ENCODE data around the gene RIN3. TPM values are rescaled to one million over a fixed set of nuclear protein-coding genes. Genes with fewer than 3 reads are reported as not detected.

RIN3 gene
- total RNA-seq, 1 experiment from 2014 or later: 2.4 TPM

- Histone ChIP-seq H3K27me3 (replicated peaks; ENCODE audit: insufficient read depth, low read depth, low read length, poor library complexity) (no peaks in the 10 kb centered on the region), H3K9me3 (ENCODE audit: low read depth, low read length, poor library complexity, severe bottlenecking) (no peaks in the 10 kb centered on the region), H3K4me3 (ENCODE audit: low read depth, low read length, poor library complexity, severe bottlenecking) (no peak overlapping the region), H3K27ac (ENCODE audit: low read depth, low read length, poor library complexity, severe bottlenecking) (no peak overlapping the region), H3K4me1 (ENCODE audit: insufficient read depth, low read length, poor library complexity, severe bottlenecking) (no peaks in the 10 kb centered on the region), H3K36me3 (ENCODE audit: insufficient read depth, low read length, poor library complexity, severe bottlenecking) (no peaks in the 10 kb centered on the region)
- DNase-seq (ENCODE audit: low spot score): no peak
- CTCF ChIA-PET: no interaction called here
- TF ChIP-seq, protein P1, sequence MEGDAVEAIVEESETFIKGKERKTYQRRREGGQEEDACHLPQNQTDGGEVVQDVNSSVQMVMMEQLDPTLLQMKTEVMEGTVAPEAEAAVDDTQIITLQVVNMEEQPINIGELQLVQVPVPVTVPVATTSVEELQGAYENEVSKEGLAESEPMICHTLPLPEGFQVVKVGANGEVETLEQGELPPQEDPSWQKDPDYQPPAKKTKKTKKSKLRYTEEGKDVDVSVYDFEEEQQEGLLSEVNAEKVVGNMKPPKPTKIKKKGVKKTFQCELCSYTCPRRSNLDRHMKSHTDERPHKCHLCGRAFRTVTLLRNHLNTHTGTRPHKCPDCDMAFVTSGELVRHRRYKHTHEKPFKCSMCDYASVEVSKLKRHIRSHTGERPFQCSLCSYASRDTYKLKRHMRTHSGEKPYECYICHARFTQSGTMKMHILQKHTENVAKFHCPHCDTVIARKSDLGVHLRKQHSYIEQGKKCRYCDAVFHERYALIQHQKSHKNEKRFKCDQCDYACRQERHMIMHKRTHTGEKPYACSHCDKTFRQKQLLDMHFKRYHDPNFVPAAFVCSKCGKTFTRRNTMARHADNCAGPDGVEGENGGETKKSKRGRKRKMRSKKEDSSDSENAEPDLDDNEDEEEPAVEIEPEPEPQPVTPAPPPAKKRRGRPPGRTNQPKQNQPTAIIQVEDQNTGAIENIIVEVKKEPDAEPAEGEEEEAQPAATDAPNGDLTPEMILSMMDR (conservative IDR thresholded peaks at IDR 0.05; ENCODE audit: low read depth, low read length): no peak
- no peak for TF ChIP-seq EZH2 (IDR thresholded peaks at IDR 0.05; ENCODE audit: borderline replicate concordance, low read depth, low read length, poor library complexity, severe bottlenecking)
- intact Hi-C loops (cut with micrococcal nuclease; ENCODE audit: unreplicated experiment): no loop called here
- POLR2A ChIA-PET (ENCODE audit: low non-redundant PET): no interaction called here
- no TSS peak for BruUV-seq (replicated peaks)
Measured at GRCh38 chr14:92719890-92720323, 206.3 kb downstream of the RIN3 start.

GRCh38 chr14:92724516-92725340 is 211.1 kb downstream of the RIN3 start:
- ChIA-PET CTCF (no interaction called here), POLR2A (ENCODE audit: low non-redundant PET) (no interaction called here)
- Histone ChIP-seq H3K4me3 (ENCODE audit: low read depth, low read length, poor library complexity, severe bottlenecking) (no peak overlapping the region), H3K36me3 (ENCODE audit: insufficient read depth, low read length, poor library complexity, severe bottlenecking) (no peaks in the 10 kb centered on the region), H3K4me1 (ENCODE audit: insufficient read depth, low read length, poor library complexity, severe bottlenecking) (peaks cover 2% of the 10 kb centered on the region), H3K27me3 (replicated peaks; ENCODE audit: insufficient read depth, low read depth, low read length, poor library complexity) (no peaks in the 10 kb centered on the region), H3K9me3 (ENCODE audit: low read depth, low read length, poor library complexity, severe bottlenecking) (no peaks in the 10 kb centered on the region), H3K27ac (ENCODE audit: low read depth, low read length, poor library complexity, severe bottlenecking) (no peak overlapping the region)
- no TSS peak for BruUV-seq (replicated peaks)
- DNase-seq (ENCODE audit: low spot score): no peak
- no peak for TF ChIP-seq EZH2 (IDR thresholded peaks at IDR 0.05; ENCODE audit: borderline replicate concordance, low read depth, low read length, poor library complexity, severe bottlenecking)
- TF ChIP-seq, protein P1 (conservative IDR thresholded peaks at IDR 0.05; ENCODE audit: low read depth, low read length): no peak
- intact Hi-C loops (cut with micrococcal nuclease; ENCODE audit: unreplicated experiment): no loop called here

GRCh38 chr14:92726135-92726932 is 212.8 kb downstream of the RIN3 start:
- peaks cover 5% of the 10 kb centered on the region for H3K4me1 ChIP-seq (ENCODE audit: insufficient read depth, low read length, poor library complexity, severe bottlenecking)
- DNase-seq (ENCODE audit: low spot score): peak; percentile 15
- no peak for TF ChIP-seq EZH2 (IDR thresholded peaks at IDR 0.05; ENCODE audit: borderline replicate concordance, low read depth, low read length, poor library complexity, severe bottlenecking)
- TF ChIP-seq, protein P1 (conservative IDR thresholded peaks at IDR 0.05; ENCODE audit: low read depth, low read length): no peak
- intact Hi-C loops (cut with micrococcal nuclease; ENCODE audit: unreplicated experiment): no loop called here
- H3K9me3 ChIP-seq (ENCODE audit: low read depth, low read length, poor library complexity, severe bottlenecking): no peaks in the 10 kb centered on the region
- POLR2A ChIA-PET (ENCODE audit: low non-redundant PET): interaction anchor here (0.7 kb wide), 1 partner anchor 41 kb away, joined by 15 read pairs; no protein-coding TSS in a partner anchor
- H3K4me3 ChIP-seq (ENCODE audit: low read depth, low read length, poor library complexity, severe bottlenecking): no peak overlapping the region
- no TSS peak for BruUV-seq (replicated peaks)
- H3K27me3 ChIP-seq (replicated peaks; ENCODE audit: insufficient read depth, low read depth, low read length, poor library complexity): no peaks in the 10 kb centered on the region
- peaks cover 6% of the 10 kb centered on the region for H3K36me3 ChIP-seq (ENCODE audit: insufficient read depth, low read length, poor library complexity, severe bottlenecking)
- H3K27ac ChIP-seq (ENCODE audit: low read depth, low read length, poor library complexity, severe bottlenecking): no peak overlapping the region
- CTCF ChIA-PET: no interaction called here
